Measurements from ENCODE around the gene NTRK3.

GRCh38 chr15:87971076-87971475 is 285.5 kb downstream of the NTRK3 start:
- TF ChIP-seq EZH2 (IDR thresholded peaks at IDR 0.05; ENCODE audit: borderline replicate concordance, low read depth, low read length, severe bottlenecking) (no peak), CTCF (IDR thresholded peaks at IDR 0.05; ENCODE audit: borderline replicate concordance, extremely low read depth, low read length, poor library complexity, severe bottlenecking) (no peak)
